ENCODE measurements around the gene SPATA6. TPM values are rescaled to one million over a fixed set of nuclear protein-coding genes. Genes with fewer than 3 reads are reported as not detected.

SPATA6 gene
- total and polyA plus RNA-seq, 2 of the 4 experiments (the other 2 are of a cell fraction), result 1.1 to 2.0 TPM

DNA sequence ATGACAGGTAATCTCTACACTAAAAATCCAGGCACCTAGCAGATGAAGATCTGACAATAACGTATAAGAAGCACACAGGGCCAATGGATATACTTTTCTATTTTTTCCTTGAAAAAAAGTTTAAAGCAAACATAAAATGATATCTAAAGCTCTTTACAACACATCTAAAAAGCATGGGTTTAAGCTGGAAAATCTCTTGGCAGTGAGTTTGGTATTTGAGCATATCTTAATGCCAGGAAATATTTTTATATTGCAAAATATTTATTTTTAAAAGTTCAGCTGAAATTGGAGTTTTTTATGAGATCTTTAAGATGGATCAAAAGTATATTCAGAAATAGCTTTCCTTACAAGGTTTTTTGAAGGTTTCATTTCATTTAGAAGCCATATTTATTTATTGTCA is 209.0 kb downstream of the SPATA6 start:
- Histone ChIP-seq H2AK9ac (replicated peaks; ENCODE audit: low read depth, low read length, poor library complexity) (no peak overlapping the region), H3K4me2 (ENCODE audit: low read depth, low read length) (no peak overlapping the region), H3K9me3 (ENCODE audit: control insufficient read depth, insufficient read depth, low read length) (no peaks in the 10 kb centered on the region), H3K14ac (replicated peaks; ENCODE audit: low read depth, low read length) (no peak overlapping the region), H2BK15ac (ENCODE audit: low read depth, low read length) (no peak overlapping the region), H4K8ac (ENCODE audit: low read depth in 2 of 2, low read length in 2 of 2) (no peak overlapping the region), H3K27me3 (ENCODE audit: control insufficient read depth, insufficient read depth, low read length) (no peaks in the 10 kb centered on the region), H3K4me1 (ENCODE audit: control insufficient read depth, insufficient read depth, low read length) (no peaks in the 10 kb centered on the region), H3K56ac (ENCODE audit: extremely low read depth, insufficient read depth, low read length) (no peak overlapping the region), H3K79me1 (ENCODE audit: low read depth in 1 of 2, low read length in 2 of 2) (no peaks in the 10 kb centered on the region), H4K91ac (ENCODE audit: insufficient read depth, low read depth, low read length) (no peak overlapping the region), H3K4me3 (ENCODE audit: insufficient read depth, low read depth, low read length) (no peak overlapping the region), H2BK120ac (ENCODE audit: low read depth, low read length) (no peak overlapping the region), H3K18ac (ENCODE audit: low read depth, low read length) (no peak overlapping the region), H2BK20ac (ENCODE audit: low read depth, low read length) (no peak overlapping the region), H3K4ac (ENCODE audit: low read depth, low read length) (no peak overlapping the region), H4K20me1 (ENCODE audit: insufficient read depth, low read length) (no peaks in the 10 kb centered on the region), H3K9me1 (ENCODE audit: insufficient read depth, low read length) (no peaks in the 10 kb centered on the region), H2BK5ac (ENCODE audit: low read depth, low read length, poor library complexity, severe bottlenecking) (no peak overlapping the region), H3K27ac (ENCODE audit: insufficient read depth, low read length) (no peak overlapping the region), H2AFZ (replicated peaks; ENCODE audit: low read length, poor library complexity) (no peak overlapping the region), H3K36me3 (ENCODE audit: control insufficient read depth, insufficient read depth, low read length) (no peaks in the 10 kb centered on the region), H3K23ac (ENCODE audit: low read depth, low read length) (no peak overlapping the region), H2AK5ac (ENCODE audit: low read depth, low read length) (no peak overlapping the region), H4K5ac (ENCODE audit: low read depth, low read length) (no peak overlapping the region), H3K9ac (ENCODE audit: low read depth, low read length) (no peak overlapping the region)
- in situ Hi-C loops (cut with MboI; ENCODE audit: low sequenced_read_pairs), result no loop called here
- dilution Hi-C loops (cut with HindIII; ENCODE audit: low sequenced_read_pairs, unreplicated experiment), result no loop called here
- no peak for TF ChIP-seq CTCF (conservative IDR thresholded peaks at IDR 0.05; ENCODE audit: low read depth, low read length)
- TF ChIP-seq MAFK (IDR thresholded peaks at IDR 0.05; ENCODE audit: low read depth, low read length), result no peak
- no peak for TF ChIP-seq RCOR1 (IDR thresholded peaks at IDR 0.05; ENCODE audit: insufficient replicate concordance, low read length)
- TF ChIP-seq MAZ (IDR thresholded peaks at IDR 0.05; ENCODE audit: borderline replicate concordance, low read depth, low read length), result no peak
- TF ChIP-seq NFE2L2 (IDR thresholded peaks at IDR 0.05; ENCODE audit: low read depth, low read length), result no peak
- no peak for TF ChIP-seq FOS (IDR thresholded peaks at IDR 0.05; ENCODE audit: low read depth, low read length)
- no peak for TF ChIP-seq RAD21 (IDR thresholded peaks at IDR 0.05; ENCODE audit: low read length)
- TF ChIP-seq BHLHE40 (IDR thresholded peaks at IDR 0.05; ENCODE audit: low read depth, low read length), result no peak
- TF ChIP-seq SMC3 (IDR thresholded peaks at IDR 0.05; ENCODE audit: low read depth, low read length), result no peak
- TF ChIP-seq CEBPB (IDR thresholded peaks at IDR 0.05; ENCODE audit: low read depth, low read length), result no peak
- TF ChIP-seq RFX5 (IDR thresholded peaks at IDR 0.05; ENCODE audit: low read depth, low read length), result no peak
- TF ChIP-seq USF2 (IDR thresholded peaks at IDR 0.05; ENCODE audit: low read depth, low read length), result no peak
- no peak for TF ChIP-seq CHD1 (IDR thresholded peaks at IDR 0.05; ENCODE audit: low read depth, low read length)
- no peak for TF ChIP-seq POLR2A (IDR thresholded peaks at IDR 0.05; ENCODE audit: low read depth, low read length)
- no peak for TF ChIP-seq ELK1 (IDR thresholded peaks at IDR 0.05; ENCODE audit: borderline replicate concordance, low read depth, low read length)
- no peak for TF ChIP-seq MXI1 (IDR thresholded peaks at IDR 0.05; ENCODE audit: borderline replicate concordance, low read depth, low read length)
- ChIA-PET CTCF (no interaction called here), POLR2A (ENCODE audit: unreplicated experiment) (no interaction called here)
- ATAC-seq (ENCODE audit: low read depth) (no peak), DNase-seq (no peak)
- no CpG with 5 or more reads among the region's 1 CpG for WGBS, 2 experiments (ENCODE audit: extremely low coverage in 2 of 2, insufficient read length in 1 of 2)
- intact Hi-C loops (cut with micrococcal nuclease), result no loop called here
- BruUV-seq (replicated peaks), result no TSS peak
